Panc1 (cell line): ENCODE measurements around the gene DYNC1H1.

ENCODE experiments used
- CTCF ChIP-seq: fragments of 450-650 bp; IDR thresholded peaks from 2 replicates; pipeline ENCODE4 v1.5.1; 2017; ENCODE audit warnings: mild to moderate bottlenecking
- POLR2AphosphoS5 ChIP-seq: IDR thresholded peaks from 2 replicates; pipeline ENCODE4 v1.6.1; 2012; ENCODE audit warnings: mild to moderate bottlenecking, low read depth, low read length, moderate library complexity
- REST ChIP-seq, 2 experiments: IDR thresholded peaks; 2 replicates each; pipeline ENCODE4 v1.6.1; 2011 to 2012; ENCODE audit warnings: low read depth in 2 of 2, control low read depth in 1 of 2, low read length in 1 of 2, mild to moderate bottlenecking in 1 of 2, moderate library complexity in 1 of 2; ENCODE audit not compliant: insufficient read depth in 1 of 2
- SIN3A ChIP-seq: IDR thresholded peaks from 2 replicates; pipeline ENCODE4 v1.6.1; 2012; ENCODE audit warnings: low read depth, mild to moderate bottlenecking, low read length, moderate library complexity, borderline replicate concordance; ENCODE audit not compliant: insufficient read depth

- no peak for TF ChIP-seq CTCF
- TF ChIP-seq SIN3A = no peak
- TF ChIP-seq REST (IDR thresholded peaks at IDR 0.05; ENCODE audit: insufficient read depth in 1 of 2, low read depth in 2 of 2, low read length in 1 of 2) = no peak
- no peak for TF ChIP-seq POLR2AphosphoS5
Observed at GRCh38 chr14:101961746-101962502, 2.4 kb upstream of the DYNC1H1 start.
